HL-60 (cell line): ENCODE measurements around the gene ARHGEF12.

Source experiments
- DNase-seq, 2 experiments: peaks; one replicate each; pipeline ENCODE4 v3.0.0-alpha.2; 2010 to 2020; ENCODE audit warnings: low read depth in 1 of 2, low spot score in 1 of 2
- H3K27ac ChIP-seq: fragments of 250-450 bp; sonication (Bioruptor Pico); replicated peaks from 2 replicates; pipeline ENCODE4 v1.5.1; 2020; ENCODE audit warnings: mild to moderate bottlenecking, moderate library complexity
- H3K27me3 ChIP-seq: fragments of 250-450 bp; sonication (Bioruptor Pico); 2 replicates; pipeline ENCODE4 v1.5.1; 2021; ENCODE audit warnings: mild to moderate bottlenecking, moderate library complexity; ENCODE audit not compliant: insufficient read depth, poor library complexity, severe bottlenecking
- H3K4me3 ChIP-seq: replicated peaks from 2 replicates; pipeline ENCODE4 v1.5.1; 2011; ENCODE audit warnings: mild to moderate bottlenecking, control low read depth, low read length; ENCODE audit not compliant: insufficient read depth
- GABPA ChIP-seq: IDR thresholded peaks from 2 replicates; pipeline ENCODE4 v1.6.1; 2012; ENCODE audit warnings: low read depth
- POLR2AphosphoS5 ChIP-seq: IDR thresholded peaks from 2 replicates; pipeline ENCODE4 v1.6.1; 2012; ENCODE audit warnings: low read depth
- SPI1 ChIP-seq: IDR thresholded peaks from 2 replicates; pipeline ENCODE4 v1.6.1; 2012; ENCODE audit warnings: low read depth, mild to moderate bottlenecking, borderline replicate concordance
- TF ChIP-seq, protein P1 (sequence below): IDR thresholded peaks from one replicate; pipeline ENCODE4 v1.5.1; 2011; ENCODE audit warnings: low read length, control low read depth, inconsistent platforms; ENCODE audit not compliant: insufficient read depth
- TF ChIP-seq, protein P2 (sequence below): IDR thresholded peaks from 2 replicates; pipeline ENCODE4 v1.6.1; 2012; ENCODE audit warnings: low read depth; ENCODE audit not compliant: insufficient replicate concordance

Gene ARHGEF12

DNA sequence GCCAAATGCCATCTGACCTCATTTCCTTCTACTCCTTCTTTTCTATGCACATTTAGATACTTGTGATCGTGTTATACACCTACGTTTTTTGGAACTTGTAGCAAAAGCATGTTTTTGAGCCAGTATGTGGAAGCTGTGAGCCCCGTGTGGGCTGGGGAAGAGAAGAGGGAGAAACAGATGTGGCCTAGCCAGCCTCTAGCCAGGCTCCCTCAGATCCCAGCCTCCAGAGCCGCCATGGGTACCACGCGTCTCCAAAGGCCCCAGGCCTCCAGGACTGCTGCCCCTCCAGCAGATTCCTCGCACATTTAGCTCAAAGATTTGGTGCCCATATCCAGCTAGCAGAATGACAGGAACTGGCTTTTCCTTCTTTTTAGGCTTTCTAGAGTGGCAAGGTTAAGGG lies 28.1 kb upstream of the ARHGEF12 start:
- peaks cover 5% of the 10 kb centered on the region for H3K27me3 ChIP-seq
- no peak overlapping the region for H3K27ac ChIP-seq
- no peak for DNase-seq
- TF ChIP-seq POLR2AphosphoS5 (no peak), SPI1 (no peak), GABPA (no peak)
- TF ChIP-seq, protein P1, sequence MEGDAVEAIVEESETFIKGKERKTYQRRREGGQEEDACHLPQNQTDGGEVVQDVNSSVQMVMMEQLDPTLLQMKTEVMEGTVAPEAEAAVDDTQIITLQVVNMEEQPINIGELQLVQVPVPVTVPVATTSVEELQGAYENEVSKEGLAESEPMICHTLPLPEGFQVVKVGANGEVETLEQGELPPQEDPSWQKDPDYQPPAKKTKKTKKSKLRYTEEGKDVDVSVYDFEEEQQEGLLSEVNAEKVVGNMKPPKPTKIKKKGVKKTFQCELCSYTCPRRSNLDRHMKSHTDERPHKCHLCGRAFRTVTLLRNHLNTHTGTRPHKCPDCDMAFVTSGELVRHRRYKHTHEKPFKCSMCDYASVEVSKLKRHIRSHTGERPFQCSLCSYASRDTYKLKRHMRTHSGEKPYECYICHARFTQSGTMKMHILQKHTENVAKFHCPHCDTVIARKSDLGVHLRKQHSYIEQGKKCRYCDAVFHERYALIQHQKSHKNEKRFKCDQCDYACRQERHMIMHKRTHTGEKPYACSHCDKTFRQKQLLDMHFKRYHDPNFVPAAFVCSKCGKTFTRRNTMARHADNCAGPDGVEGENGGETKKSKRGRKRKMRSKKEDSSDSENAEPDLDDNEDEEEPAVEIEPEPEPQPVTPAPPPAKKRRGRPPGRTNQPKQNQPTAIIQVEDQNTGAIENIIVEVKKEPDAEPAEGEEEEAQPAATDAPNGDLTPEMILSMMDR = no peak
- TF ChIP-seq, protein P2, sequence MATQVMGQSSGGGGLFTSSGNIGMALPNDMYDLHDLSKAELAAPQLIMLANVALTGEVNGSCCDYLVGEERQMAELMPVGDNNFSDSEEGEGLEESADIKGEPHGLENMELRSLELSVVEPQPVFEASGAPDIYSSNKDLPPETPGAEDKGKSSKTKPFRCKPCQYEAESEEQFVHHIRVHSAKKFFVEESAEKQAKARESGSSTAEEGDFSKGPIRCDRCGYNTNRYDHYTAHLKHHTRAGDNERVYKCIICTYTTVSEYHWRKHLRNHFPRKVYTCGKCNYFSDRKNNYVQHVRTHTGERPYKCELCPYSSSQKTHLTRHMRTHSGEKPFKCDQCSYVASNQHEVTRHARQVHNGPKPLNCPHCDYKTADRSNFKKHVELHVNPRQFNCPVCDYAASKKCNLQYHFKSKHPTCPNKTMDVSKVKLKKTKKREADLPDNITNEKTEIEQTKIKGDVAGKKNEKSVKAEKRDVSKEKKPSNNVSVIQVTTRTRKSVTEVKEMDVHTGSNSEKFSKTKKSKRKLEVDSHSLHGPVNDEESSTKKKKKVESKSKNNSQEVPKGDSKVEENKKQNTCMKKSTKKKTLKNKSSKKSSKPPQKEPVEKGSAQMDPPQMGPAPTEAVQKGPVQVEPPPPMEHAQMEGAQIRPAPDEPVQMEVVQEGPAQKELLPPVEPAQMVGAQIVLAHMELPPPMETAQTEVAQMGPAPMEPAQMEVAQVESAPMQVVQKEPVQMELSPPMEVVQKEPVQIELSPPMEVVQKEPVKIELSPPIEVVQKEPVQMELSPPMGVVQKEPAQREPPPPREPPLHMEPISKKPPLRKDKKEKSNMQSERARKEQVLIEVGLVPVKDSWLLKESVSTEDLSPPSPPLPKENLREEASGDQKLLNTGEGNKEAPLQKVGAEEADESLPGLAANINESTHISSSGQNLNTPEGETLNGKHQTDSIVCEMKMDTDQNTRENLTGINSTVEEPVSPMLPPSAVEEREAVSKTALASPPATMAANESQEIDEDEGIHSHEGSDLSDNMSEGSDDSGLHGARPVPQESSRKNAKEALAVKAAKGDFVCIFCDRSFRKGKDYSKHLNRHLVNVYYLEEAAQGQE = no peak
- no peak overlapping the region for H3K4me3 ChIP-seq

- H3K4me3 ChIP-seq = no peak overlapping the region
- DNase-seq = no peak
- TF ChIP-seq, protein P1 = no peak
- TF ChIP-seq GABPA (no peak), SPI1 (no peak), POLR2AphosphoS5 (no peak)
- TF ChIP-seq, protein P2 = no peak
- H3K27ac ChIP-seq = no peak overlapping the region
- peaks cover 8% of the 10 kb centered on the region for H3K27me3 ChIP-seq
Observed at GRCh38 chr11:120310870-120311269, 25.3 kb upstream of the ARHGEF12 start.

GRCh38 chr11:120314861-120315260 lies 21.4 kb upstream of the ARHGEF12 start:
- no peak for DNase-seq
- H3K27ac ChIP-seq = no peak overlapping the region

More at GRCh38 chr11:120314861-120315260, 21.4 kb upstream of the ARHGEF12 start:
- TF ChIP-seq GABPA = no peak
- TF ChIP-seq, protein P1 = no peak
- Histone ChIP-seq H3K27me3 (peaks cover 14% of the 10 kb centered on the region), H3K4me3 (no peak overlapping the region)
